ENCODE results near the gene KXD1. TPM values are rescaled to one million over a fixed set of nuclear protein-coding genes. Genes with fewer than 3 reads are reported as not detected.
A peak's percentile ranks its signal among the peaks of the same experiment; 100 is the strongest.
"Not testable (repeated sequence)": the region's sequence is repeated elsewhere in the genome, so short reads cannot be mapped to it uniquely, and the experiment has no call there.

KXD1 gene
- total RNA-seq, 1 donor from 2014 or later: 38.4 TPM

GRCh38 chr19:18580311-18580710 is 22.6 kb downstream of the KXD1 start:
- DNase-seq: no peak

GRCh38 chr19:18586306-18586705 is 28.6 kb downstream of the KXD1 start:
- no peak for DNase-seq

GRCh38 chr19:18587561-18587960 is 29.9 kb downstream of the KXD1 start:
- no peak for DNase-seq

- no peak for DNase-seq
Observed at GRCh38 chr19:18587962-18588610, 30.4 kb downstream of the KXD1 start.

- DNase-seq: peak; percentile 81
Observed at GRCh38 chr19:18588611-18589379, 31.1 kb downstream of the KXD1 start, which contains the start of gene REX1BD. Gene REX1BD, plus strand, starts transcription at chr19:18588798. Its CDS starts 4 bp downstream, at chr19:18588802.

GRCh38 chr19:18589380-18590272 is 32.0 kb downstream of the KXD1 start:
- DNase-seq: peak; percentile 52

- peak; percentile 41 for DNase-seq
Observed at GRCh38 chr19:18590273-18591272, 32.9 kb downstream of the KXD1 start.

- peak; percentile 67 for DNase-seq
Observed at GRCh38 chr19:18591735-18592385, 34.2 kb downstream of the KXD1 start.

- DNase-seq: not testable (repeated sequence)
Observed at GRCh38 chr19:18592732-18593131, 35.1 kb downstream of the KXD1 start.

GRCh38 chr19:18593367-18594095 is 35.9 kb downstream of the KXD1 start:
- DNase-seq: no peak

GRCh38 chr19:18594096-18594823 is 36.6 kb downstream of the KXD1 start:
- peak; percentile 63 for DNase-seq

GRCh38 chr19:18594824-18595373 is 37.2 kb downstream of the KXD1 start:
- no peak for DNase-seq

GRCh38 chr19:18595475-18595874 is 37.8 kb downstream of the KXD1 start:
- no peak for DNase-seq

- no peak for DNase-seq
Observed at GRCh38 chr19:18596752-18597157, 39.1 kb downstream of the KXD1 start.

- no peak for DNase-seq
Observed at GRCh38 chr19:18597809-18598660, 40.4 kb downstream of the KXD1 start.

GRCh38 chr19:18599485-18599884 is 41.8 kb downstream of the KXD1 start:
- no peak for DNase-seq

- DNase-seq: not testable (repeated sequence)
Observed at GRCh38 chr19:18600692-18601397, 43.2 kb downstream of the KXD1 start.

Measured in skin of body (tissue), 2 donors.